ENCODE measurements around the gene KDM7A.

KDM7A gene

DNA sequence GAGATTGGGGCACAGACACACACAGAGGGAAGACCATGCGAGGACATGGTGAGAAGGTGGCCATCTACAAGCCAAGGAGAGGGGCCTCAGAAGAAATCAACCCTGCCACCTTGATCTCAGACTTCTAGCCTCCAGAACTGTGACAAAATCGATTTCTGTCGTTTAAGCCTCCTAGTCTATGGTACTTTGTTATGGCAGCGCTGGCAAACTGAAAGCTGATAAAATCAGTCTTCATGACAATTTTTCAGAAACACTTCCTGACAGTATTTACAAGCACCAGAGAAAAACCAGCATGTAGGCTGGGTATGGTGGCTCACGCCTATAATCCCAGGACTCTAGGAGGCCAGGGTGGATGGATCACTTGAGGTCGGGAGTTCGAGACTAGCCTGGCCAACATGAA, 118.3 kb downstream of the KDM7A start:
- in situ Hi-C loops (cut with HindIII; ENCODE audit: low sequenced_read_pairs), result no loop called here

DNA sequence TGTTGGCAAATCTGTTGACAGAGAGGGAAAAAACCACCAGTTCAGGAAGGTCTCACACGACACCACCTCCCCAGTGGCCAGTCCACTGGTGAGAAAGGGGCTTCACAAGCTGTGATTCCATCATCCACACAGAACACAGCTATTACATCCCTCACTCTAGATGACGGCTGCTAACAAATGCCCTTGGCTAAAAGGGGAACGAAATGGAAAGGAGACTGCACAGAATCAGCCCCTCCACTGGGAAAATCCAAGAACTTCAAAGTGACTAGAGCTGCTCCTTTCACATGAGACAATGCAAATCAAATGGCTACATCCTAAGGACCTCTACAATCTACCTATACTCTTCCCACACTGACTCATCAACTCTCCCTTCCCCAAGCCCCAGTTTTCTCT, 119.6 kb downstream of the KDM7A start:
- in situ Hi-C loops (cut with HindIII; ENCODE audit: low sequenced_read_pairs), result no loop called here

DNA sequence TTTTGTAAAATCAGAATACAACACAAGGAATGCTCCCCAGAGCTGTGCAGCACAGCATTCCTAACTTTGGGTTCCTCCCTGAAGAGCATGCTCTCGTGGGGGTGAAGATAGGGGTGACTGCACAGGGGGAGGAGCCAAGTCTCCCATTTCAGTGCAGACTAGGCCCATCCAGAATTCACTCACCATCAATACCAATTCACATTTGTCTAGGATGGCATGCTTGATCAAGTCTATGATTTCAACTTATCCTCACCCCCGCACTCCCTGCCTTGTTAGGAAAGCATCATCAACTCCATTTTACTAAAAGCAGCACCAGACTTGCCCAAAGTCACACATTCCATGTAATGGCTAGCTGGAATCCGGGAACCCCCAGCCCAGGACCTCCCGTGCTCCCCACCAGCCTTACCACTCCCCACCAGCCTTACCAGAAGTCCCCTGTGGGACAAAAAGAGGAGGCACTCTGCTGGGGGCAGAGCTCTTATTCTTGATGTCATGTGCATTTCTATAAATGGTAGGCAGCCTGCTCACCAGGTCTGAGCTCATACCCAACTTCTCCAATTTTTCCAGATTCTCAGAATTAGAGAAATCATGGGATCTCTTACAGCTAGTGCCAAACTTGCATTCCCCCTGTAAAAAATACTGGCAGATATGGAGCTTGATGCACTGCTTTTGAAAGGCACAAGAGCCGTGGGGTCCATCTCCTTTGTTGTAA, 120.2 kb downstream of the KDM7A start:
- in situ Hi-C loops (cut with HindIII; ENCODE audit: low sequenced_read_pairs), result no loop called here

DNA sequence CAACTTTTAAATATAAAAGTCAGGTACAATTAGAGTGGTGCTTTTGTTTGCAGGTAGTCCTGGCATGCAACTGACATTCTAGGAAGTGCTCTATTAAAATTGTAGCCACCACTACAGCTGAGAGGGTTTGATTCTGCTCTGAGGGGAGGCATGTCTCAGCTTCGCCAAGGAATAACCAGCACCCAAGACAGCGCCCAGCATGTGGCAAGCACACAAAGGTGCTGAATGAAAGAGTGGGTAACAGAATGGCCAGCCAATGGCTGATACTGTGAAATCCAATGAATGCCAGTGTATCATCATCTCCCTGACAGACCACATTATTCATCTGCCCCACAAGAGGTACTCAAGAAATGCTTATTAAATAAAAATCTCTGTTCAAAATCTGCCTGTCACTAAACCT, 121.0 kb downstream of the KDM7A start:
- in situ Hi-C loops (cut with HindIII; ENCODE audit: low sequenced_read_pairs), result no loop called here

DNA sequence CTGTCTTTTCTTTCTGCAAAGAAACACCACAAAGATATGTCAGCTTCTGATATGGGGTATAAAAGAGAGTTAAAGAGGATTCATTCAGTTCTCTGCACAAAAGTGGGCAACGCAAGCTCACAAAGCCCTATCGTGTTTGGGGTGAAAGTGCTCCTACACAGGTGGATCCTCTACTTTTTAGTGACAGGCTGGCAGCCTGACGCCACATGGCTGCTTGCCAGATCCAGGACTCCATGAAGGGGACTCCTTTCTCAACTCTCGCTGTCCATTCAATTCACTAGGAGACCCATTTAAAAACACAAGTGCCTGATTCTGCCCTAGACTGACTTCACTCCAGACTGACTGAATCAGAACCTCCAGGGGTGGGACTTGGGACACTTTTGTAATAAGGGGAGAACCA, 122.0 kb downstream of the KDM7A start:
- in situ Hi-C loops (cut with HindIII; ENCODE audit: low sequenced_read_pairs), result no loop called here

DNA sequence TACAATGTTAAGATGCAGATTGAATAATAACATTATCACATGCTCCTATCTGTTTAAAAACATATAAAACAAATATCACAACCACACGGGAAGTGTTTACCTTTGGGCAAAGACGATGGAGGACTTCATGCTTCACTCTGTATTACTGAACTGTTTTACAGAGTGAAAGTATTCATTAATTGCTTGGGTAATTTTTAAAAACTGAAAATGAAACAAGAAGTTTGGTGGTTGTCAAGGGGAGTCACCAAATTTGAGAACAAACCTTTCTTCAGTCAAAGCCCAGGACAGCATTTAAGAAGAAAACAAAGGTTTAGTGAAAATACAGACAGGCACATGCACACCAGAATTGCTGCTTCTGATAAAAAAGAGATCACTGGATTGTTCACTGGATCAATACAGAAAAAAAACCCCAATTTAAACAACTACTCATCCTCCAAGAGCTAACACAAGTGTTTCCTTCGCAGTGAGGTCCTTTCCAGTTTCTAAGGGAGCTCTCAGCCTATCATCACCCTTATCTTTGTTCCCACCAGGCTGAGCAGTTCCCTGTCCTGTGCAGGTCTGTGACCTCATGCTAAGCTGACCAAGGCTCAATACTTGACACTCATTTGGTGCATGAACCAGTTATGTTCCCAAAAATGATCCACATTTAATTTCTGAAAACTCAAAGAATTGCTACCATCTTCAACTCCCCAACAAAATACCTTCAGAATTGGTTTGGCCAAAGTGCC, 122.8 kb downstream of the KDM7A start:
- in situ Hi-C loops (cut with HindIII; ENCODE audit: low sequenced_read_pairs), result no loop called here

DNA sequence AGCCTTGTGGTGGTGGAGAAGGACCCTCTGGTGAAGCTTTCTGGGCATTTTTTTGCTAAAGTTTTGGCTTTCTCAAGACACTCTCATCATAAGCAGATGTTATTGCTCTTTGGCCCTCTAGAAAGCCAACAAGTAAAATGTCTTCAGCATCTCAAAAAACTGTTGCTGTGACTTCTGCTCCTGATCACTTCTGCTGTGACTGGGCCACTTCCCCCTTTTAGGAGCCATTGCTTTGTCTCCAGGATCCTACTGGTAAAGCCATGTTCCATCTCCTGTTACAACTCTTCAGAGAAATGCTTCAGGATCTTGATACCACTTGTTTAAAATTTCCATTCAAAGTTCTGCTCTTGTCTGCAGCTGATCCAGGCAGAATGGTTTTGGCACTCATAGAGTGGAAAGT, 125.0 kb downstream of the KDM7A start:
- in situ Hi-C loops (cut with HindIII; ENCODE audit: low sequenced_read_pairs), result no loop called here

DNA sequence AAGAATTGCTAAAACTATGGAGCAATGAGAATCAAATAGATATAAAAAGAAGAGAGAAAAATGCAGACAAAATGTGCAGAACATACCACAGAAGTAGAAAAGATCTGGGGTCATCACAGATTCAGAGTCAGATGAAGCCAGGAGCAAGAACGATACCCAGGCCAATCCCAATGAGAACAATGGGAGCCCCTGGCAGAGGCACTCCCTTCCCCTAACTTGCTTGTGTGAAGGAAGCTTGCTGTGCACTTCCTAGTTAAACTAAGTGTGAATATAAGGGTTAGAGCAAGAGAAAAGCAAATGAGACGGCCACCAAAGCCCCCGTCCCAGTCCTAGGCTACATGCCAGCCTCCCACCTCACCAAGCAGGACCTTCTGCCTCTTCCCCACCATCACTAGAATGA, 126.7 kb downstream of the KDM7A start:
- in situ Hi-C loops (cut with HindIII; ENCODE audit: low sequenced_read_pairs), result no loop called here

DNA sequence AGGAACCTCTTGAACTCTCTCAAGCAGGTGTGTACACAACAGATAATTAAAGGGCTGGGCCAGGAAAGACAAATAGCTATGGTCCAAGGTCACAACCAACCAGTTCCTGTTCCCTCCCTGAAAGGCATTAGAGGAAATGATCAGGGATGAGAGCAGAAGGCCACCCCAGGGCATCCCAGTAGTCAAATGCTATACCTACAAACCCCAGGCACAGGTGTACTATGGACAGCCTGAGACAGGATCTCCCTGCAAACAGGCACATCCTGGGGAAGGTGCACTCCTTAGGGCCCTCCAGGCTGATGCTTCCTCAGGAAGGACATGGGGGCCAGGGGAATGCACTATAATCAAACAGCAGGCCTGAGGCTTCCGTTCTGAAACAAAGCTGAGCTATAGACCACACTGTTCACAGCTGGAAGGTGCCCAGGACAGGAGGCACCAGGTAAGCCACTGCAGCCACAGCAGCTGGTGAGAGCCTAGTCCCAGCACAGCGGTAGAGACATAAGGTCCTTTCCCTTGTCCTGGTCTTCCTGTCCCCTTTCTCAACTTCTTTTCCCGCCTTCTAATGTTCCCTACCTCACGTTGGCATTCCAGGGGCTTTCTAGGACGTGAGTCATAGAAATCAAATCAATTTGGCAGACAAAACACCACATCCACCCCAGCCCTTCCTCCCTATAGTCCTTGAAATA, 127.3 kb downstream of the KDM7A start:
- in situ Hi-C loops (cut with HindIII; ENCODE audit: low sequenced_read_pairs), result no loop called here

DNA sequence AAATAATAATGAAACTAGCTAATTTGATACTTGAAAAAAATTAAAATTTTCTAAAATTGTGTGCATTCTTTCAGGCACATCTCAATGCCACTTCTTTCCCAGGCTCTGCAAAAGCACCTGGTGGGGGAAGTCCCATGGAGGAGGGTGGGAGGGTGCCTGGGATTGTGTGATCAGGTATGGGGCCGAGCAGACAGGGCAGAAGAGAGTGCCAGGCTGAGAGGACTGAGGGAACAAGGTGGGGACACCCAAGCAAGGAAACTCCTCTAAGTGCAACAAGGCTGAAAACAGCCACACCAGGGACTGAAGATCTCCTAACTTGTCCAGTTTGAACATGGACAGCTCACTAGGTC, 127.8 kb downstream of the KDM7A start:
- in situ Hi-C loops (cut with HindIII; ENCODE audit: low sequenced_read_pairs), result no loop called here

DNA sequence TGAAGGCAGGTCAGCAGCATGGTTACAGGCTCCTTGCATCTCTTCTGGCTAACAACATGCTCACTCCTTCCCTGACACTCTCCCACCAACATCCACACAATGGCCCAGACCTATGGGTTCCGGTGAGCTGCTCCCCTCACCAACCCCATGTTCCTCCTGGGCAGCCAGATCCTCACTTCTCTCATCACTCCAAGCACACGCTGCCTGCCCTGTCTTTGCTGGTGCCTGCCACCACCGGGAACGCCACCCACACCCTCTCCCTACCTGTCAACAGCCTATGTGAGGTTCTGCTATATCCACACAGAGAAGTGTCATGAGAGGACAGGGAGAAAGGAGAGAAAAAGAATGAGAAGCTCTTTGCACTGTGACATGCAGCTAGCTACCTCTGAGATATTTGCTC, 128.6 kb downstream of the KDM7A start:
- in situ Hi-C loops (cut with HindIII; ENCODE audit: low sequenced_read_pairs), result no loop called here

DNA sequence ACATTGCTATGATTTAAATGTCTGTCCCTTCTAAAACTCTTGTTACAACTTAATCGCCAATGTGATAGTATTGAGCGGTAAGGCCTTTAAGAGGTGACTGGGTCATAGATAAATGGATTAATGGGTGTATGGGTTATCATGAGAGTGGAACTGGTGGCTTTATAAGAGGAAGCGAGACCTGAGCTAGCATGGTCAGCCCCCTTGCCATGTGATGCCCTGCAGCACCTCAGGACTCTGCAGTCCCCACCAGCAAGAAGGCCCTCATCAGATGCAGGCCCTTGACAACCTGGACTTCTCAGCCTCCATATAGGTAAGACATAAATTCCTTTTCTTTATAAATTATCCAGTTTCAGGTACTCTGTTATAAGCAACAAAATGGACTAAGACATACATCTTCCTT, 129.6 kb downstream of the KDM7A start:
- in situ Hi-C loops (cut with HindIII; ENCODE audit: low sequenced_read_pairs), result no loop called here

DNA sequence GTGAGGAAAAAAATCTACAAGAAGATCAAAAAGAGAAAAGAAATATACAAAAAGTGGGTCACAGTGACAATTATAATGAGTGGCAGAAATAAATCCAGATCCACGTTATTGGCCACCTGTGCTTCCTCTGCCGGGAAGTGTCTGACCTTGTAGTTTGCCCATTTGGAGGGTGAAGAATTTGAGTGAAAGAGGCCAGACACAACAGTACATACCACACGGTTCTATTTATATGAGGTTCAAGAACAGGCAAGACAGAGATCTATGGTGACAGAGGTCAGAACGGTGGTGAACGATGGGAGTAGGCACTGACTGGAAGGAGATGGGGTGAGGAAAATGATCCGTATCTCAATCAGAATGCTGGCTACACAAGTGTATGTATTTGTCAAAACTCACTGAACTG, 131.1 kb downstream of the KDM7A start:
- in situ Hi-C loops (cut with HindIII; ENCODE audit: low sequenced_read_pairs), result no loop called here

DNA sequence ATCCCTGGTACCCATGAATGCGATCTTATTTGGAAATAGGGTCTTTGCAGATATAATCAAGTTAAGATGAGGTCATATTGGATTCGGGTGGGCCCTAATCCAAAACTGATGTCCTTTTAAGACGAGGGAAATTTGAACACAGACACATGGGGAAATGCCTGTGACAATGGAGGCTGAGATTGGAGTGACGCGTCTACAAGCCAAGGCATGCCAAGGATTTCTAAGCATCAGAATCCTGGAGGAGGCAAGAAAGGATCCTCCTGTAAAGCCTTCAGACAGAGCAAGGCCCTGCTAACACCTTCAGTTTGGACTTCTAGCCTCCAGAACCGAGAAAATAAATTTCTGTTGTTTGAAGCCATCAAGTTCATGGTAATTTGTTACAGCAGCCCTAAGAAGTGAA, 132.5 kb downstream of the KDM7A start:
- in situ Hi-C loops (cut with HindIII; ENCODE audit: low sequenced_read_pairs), result no loop called here

DNA sequence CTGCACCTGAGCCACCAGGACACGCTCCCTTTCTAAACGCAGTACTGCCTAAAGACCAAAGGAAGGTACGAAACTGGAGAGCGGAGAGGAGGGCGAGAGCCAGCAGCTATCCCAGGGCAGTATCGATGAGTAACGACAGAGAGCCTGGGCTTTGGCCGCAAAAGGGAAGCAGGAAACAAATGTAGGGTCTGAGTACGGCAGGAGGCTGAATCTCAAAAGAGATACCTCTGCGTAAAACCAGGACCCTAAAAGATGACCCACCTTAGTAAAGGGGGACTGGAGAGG, 134.5 kb downstream of the KDM7A start:
- in situ Hi-C loops (cut with HindIII; ENCODE audit: low sequenced_read_pairs), result no loop called here

DNA sequence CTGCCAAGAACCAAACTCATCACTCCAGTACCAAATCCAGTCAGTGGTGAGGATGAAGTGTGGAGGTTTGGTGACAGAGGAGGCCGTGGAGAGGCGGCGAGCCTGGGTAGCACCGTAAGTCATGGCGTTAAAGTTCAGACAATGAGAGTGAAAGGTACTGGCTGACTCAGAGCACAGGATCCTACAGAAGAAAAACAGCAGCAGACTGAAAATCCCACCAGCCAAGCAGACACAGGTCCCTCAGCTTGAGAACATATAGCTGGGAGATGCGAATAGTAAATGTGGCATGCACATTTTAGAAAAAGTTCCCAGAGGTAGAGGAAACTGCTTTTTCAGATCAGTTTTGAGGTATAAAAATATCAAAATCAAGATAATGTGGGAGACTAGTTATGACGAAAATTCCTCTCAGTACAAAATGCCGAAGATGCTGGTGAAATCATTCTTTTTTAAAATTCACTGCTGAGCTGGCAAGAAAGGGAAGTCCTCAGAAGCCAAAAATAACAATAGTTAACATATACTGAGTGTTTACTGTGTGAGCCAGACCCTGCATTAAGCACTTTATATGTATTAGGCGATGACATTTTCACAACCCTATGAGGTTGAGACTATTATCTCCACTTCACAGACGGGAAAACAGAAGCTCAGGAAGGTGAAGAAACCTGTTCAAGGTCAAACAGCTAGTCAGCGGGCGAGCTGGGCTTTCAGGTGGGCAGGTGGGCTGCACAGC, 135.0 kb downstream of the KDM7A start:
- in situ Hi-C loops (cut with HindIII; ENCODE audit: low sequenced_read_pairs), result no loop called here

DNA sequence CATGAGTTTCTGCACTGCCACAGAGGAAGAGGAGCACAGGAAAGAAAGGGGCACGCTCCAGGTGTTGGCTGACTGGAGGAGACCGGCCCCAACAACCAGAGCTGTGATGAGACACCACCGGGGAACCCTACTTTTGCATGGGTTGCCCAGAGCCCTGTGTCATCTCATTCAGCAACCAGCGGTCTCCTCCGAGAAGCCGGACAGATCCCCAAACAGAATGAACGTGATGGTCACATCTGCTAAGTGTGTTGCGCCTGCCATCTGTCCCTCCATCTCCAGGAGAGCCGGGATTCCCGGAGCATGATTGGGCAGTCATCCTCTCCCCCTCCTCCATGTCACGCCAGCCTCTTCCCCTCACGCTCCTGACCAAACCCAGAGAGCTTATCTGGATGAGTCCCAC, 136.9 kb downstream of the KDM7A start:
- in situ Hi-C loops (cut with HindIII; ENCODE audit: low sequenced_read_pairs), result no loop called here

DNA sequence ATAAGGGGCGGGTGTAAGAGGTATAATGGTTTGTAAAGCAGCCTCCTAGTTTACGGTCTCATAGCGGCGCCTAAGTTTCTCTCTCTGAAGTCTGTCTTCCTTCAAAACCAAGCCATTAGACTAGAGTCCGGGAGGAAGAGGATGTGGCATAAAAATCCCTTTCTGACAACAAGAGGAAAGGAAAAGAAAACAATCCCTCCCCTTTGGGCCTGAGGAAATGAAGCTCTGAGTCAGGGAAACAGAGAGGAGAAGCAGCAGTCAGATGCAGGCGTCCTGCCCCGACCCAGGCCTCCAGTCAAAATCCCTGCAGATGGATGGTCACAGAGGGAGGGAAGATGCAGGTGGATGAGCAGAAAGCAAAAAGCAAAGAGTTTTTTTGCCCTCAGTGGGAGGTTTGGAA, 137.7 kb downstream of the KDM7A start:
- in situ Hi-C loops (cut with HindIII; ENCODE audit: low sequenced_read_pairs), result no loop called here

DNA sequence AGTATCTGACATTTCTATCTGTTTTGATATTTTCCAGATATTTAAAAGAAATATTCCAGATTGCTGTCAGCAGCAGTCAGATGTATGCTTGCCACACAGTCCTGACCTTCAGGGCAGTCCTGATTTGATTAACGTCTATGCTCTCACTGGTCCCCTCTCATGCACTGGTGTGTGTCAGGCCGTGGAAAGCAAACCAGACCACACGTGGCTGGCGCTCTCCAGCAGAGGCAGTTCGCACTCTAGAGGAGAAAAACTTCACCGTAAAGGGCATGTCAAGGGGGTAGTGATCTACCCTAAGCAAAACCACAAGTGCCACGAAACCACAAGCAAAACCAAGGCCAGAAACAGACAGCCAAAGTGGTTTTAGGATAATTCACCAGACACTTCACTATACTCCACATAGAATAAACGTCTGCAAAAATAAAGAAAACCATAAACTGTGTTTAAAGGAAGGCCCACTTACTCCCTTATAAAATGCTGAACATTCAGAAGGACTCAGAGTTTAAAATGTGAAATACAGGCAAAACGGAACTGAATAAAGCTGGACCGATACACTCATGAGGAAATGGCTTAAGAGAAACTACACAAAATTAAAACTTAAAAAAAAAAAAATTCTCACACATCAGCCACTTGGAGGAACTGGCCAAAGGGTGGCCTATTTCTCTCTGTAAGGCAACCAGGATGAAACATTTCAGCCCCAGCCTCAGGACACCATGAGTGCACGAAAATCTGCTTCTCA, 140.4 kb downstream of the KDM7A start:
- in situ Hi-C loops (cut with HindIII; ENCODE audit: low sequenced_read_pairs), result no loop called here

DNA sequence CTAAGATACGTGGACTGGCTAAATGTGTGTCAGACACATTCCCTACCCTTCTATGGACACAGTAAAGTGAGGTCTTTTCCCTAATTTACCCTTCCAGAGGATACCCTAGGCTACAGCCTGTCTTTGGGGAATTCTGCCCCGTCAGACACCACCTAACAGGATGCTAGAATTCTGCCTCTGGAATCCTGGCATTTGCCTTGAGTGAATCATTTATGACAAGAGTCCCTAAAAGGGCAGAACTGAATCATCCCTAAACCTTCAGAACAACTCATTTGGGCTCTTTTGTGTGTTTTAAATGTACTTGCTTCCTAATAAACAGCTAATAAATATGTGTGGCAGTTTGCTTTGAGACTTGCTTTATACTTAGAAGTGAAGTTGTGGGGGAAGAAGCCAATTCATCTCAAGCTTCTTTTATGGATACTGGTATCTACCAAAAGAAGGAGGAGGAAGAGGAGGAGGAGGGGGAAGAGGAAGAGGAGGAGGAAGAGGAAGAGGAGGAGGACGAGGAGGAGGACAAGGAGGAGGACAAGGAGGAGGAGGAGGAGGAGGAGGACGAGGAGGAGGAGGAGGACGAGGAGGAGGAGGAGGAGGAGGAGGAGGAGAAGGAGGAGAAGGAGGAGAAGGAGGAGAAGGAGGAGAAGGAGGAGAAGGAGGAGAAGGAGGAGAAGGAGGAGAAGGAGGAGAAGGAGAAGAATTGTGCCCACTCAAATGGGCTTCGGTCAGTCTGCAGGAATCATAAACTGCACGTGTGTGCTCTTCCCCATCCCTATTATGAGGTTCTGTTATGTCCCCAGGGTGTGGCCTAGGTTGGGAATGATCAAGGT, 141.2 kb downstream of the KDM7A start:
- in situ Hi-C loops (cut with HindIII; ENCODE audit: low sequenced_read_pairs), result no loop called here

Measured in endothelial cell of hepatic sinusoid (primary cell).